ENCODE data around the gene HDGF. TPM values are rescaled to one million over a fixed set of nuclear protein-coding genes. Genes with fewer than 3 reads are reported as not detected.

Gene HDGF
- total and polyA plus RNA-seq, 9 of the 15 experiments (the other 6 are each of a cell fraction or from before 2014, with no cell fraction given) = 38.8 to 601 (median 400) TPM

GRCh38 chr1:156727926-156728598 is 23.4 kb downstream of the HDGF start, which contains the start of gene METTL25B (continued):
- TF ChIP-seq CUX1 (CRISPR knock-in tag; IDR thresholded peaks at IDR 0.05) = no peak
- TF ChIP-seq CHD7 (IDR thresholded peaks at IDR 0.05; ENCODE audit: low read depth, low read length) = no peak
- no peak for TF ChIP-seq E2F4 (CRISPR knock-in tag; IDR thresholded peaks at IDR 0.05; ENCODE audit: low read depth)
- no peak for TF ChIP-seq HMG20A (CRISPR knock-in tag; conservative IDR thresholded peaks at IDR 0.05)
- TF ChIP-seq E2F6 (IDR thresholded peaks at IDR 0.05; ENCODE audit: borderline replicate concordance in 1 of 2, extremely low read depth in 1 of 2, insufficient read depth in 1 of 2, insufficient read length in 1 of 2, low read depth in 1 of 2, low read length in 1 of 2, poor library complexity in 1 of 2, severe bottlenecking in 1 of 2) = peak in 1 of 2 experiments; percentile 40
- TF ChIP-seq TRIM28 (IDR thresholded peaks at IDR 0.05) = 0 out of 2 replicates have a peak, but pooled peaks have one; percentile 39
- TF ChIP-seq CREM (IDR thresholded peaks at IDR 0.05; ENCODE audit: low read depth) = peak; percentile 89

Measured in K562 (cell line).